A549 (cell line): Measurements from ENCODE around the gene GSTA1. TPM values are rescaled to one million over a fixed set of nuclear protein-coding genes. Genes with fewer than 3 reads are reported as not detected.
"Not testable (repeated sequence)": the region's sequence is repeated elsewhere in the genome, so short reads cannot be mapped to it uniquely, and the experiment has no call there.

Source experiments
- ATAC-seq, 2 experiments: fragments of 200-7000 bp in 1 of 2; fragments of >200 bp in 1 of 2; cut with Nextera tagmentation in 1 of 2; cut with Tn5 transposase in 1 of 2; 3 replicates each; pipeline versions ENCODE4 v1.8.0 to v1.9.1; 2018 to 2020; ENCODE audit warnings: mild to moderate bottlenecking in 1 of 2, moderate library complexity in 1 of 2
- CTCF ChIA-PET: fragments of 300-600 bp; sonication (Branson Sonifier 250); formaldehyde crosslinking; extraction: SDS; loops from one replicate; lab custom pipeline; 2021; ENCODE audit warnings: antibody characterized with exemption, inconsistent platforms; lab: Yijun Ruan, JAX
- POLR2A ChIA-PET: fragments of 350-600 bp; formaldehyde crosslinking; extraction: SDS; loops from one replicate; lab custom pipeline; 2021; ENCODE audit warnings: antibody characterized with exemption, inconsistent platforms; lab: Yijun Ruan, JAX
- DNase-seq, 2 experiments: peaks; one replicate each; pipeline versions ENCODE4 v3.0.0 to v3.0.0-alpha.2; 2011 to 2016; ENCODE audit warnings: low read depth in 1 of 2, low spot score in 1 of 2
- FAIRE-seq: peaks from 2 replicates; lab custom pipeline; 2011; peaks lifted over from hg19 to GRCh38; lab: Jason Lieb, UNC
- H3K27ac ChIP-seq, 2 experiments: fragments of >200 bp; sonication (Bioruptor Twin); formaldehyde crosslinking; 3 replicates each; pipeline ENCODE4 v1.5.1; 2016 to 2017
- H3K4me1 ChIP-seq: fragments of >200 bp; sonication (Bioruptor Twin); formaldehyde crosslinking; 3 replicates; pipeline ENCODE4 v1.6.1; 2016
- H3K4me2 ChIP-seq: fragments of >200 bp; sonication (Bioruptor Twin); formaldehyde crosslinking; 3 replicates; pipeline ENCODE4 v1.6.1; 2016
- H3K4me3 ChIP-seq: fragments of >200 bp; sonication (Bioruptor Twin); formaldehyde crosslinking; 3 replicates; pipeline ENCODE4 v1.5.1; 2016
- H3K9me3 ChIP-seq: fragments of >200 bp; sonication (Bioruptor Twin); formaldehyde crosslinking; 3 replicates; pipeline ENCODE4 v1.6.1; 2016
- CBX8 ChIP-seq: fragments of 200-600 bp; sonication (generic); IDR thresholded peaks from 2 replicates; pipeline ENCODE4 v1.6.1; 2016
- ESRRA ChIP-seq: fragments of 150-350 bp; IDR thresholded peaks from 2 replicates; pipeline ENCODE4 v1.6.1; 2014; ENCODE audit warnings: mild to moderate bottlenecking, low read length, borderline replicate concordance
- FOXS1 ChIP-seq: fragments of 250-450 bp; sonication (Bioruptor Pico); IDR thresholded peaks from 2 replicates; pipeline ENCODE4 v1.5.0; 2020; ENCODE audit warnings: mild to moderate bottlenecking, moderate library complexity
- HDAC2 ChIP-seq: fragments of 200-600 bp; sonication (generic); IDR thresholded peaks from 2 replicates; pipeline ENCODE4 v1.6.1; 2016
- HOXA7 ChIP-seq: fragments of 250-450 bp; sonication (Bioruptor Pico); IDR thresholded peaks from 2 replicates; pipeline ENCODE4 v1.5.0; 2020; ENCODE audit warnings: mild to moderate bottlenecking, moderate library complexity
- HOXB13 ChIP-seq: fragments of 250-450 bp; sonication (Bioruptor Pico); IDR thresholded peaks from 2 replicates; pipeline ENCODE4 v1.5.0; 2020; ENCODE audit warnings: low read depth, mild to moderate bottlenecking, moderate library complexity
- JUNB ChIP-seq: fragments of >200 bp; sonication (Bioruptor Twin); formaldehyde crosslinking; IDR thresholded peaks from 2 replicates; pipeline ENCODE4 v1.6.1; 2016
- KDM5A ChIP-seq: fragments of 200-600 bp; sonication (generic); IDR thresholded peaks from 2 replicates; pipeline ENCODE4 v1.6.1; 2016; ENCODE audit warnings: antibody characterized with exemption, mild to moderate bottlenecking
- MAFK ChIP-seq: fragments of 450-650 bp; IDR thresholded peaks from 2 replicates; pipeline ENCODE4 v1.6.1; 2014; ENCODE audit not compliant: partially characterized antibody
- NR3C1 ChIP-seq: fragments of >200 bp; sonication (Bioruptor Twin); formaldehyde crosslinking; IDR thresholded peaks from 3 replicates; pipeline ENCODE4 v1.6.1; 2017
- PHF8 ChIP-seq: fragments of 200-600 bp; sonication (generic); IDR thresholded peaks from 2 replicates; pipeline ENCODE4 v1.6.1; 2016; ENCODE audit warnings: low read depth, mild to moderate bottlenecking, antibody characterized with exemption, moderate library complexity, borderline replicate concordance
- POLR2AphosphoS2 ChIP-seq: conservative IDR thresholded peaks from 2 replicates; pipeline ENCODE4 v1.6.1; 2012; ENCODE audit warnings: low read length, improper control_type of control experiment, inconsistent platforms
- RFX5 ChIP-seq: fragments of 450-650 bp; IDR thresholded peaks from 2 replicates; pipeline ENCODE4 v1.7.1; 2014; ENCODE audit warnings: antibody characterized with exemption, mild to moderate bottlenecking, moderate library complexity
- RNF2 ChIP-seq: fragments of 200-600 bp; sonication (generic); IDR thresholded peaks from 2 replicates; pipeline ENCODE4 v1.6.1; 2016; ENCODE audit warnings: low read depth, mild to moderate bottlenecking, antibody characterized with exemption, moderate library complexity, borderline replicate concordance
- TP53 ChIP-seq: fragments of 250-450 bp; sonication (Bioruptor Pico); IDR thresholded peaks from 2 replicates; pipeline ENCODE4 v1.5.0; 2021; ENCODE audit warnings: mild to moderate bottlenecking, moderate library complexity
- ZC3H11A ChIP-seq: fragments of 450-650 bp; IDR thresholded peaks from 2 replicates; pipeline ENCODE4 v1.6.1; 2014; ENCODE audit warnings: antibody characterized with exemption, mild to moderate bottlenecking
- WGBS: methylation state at CpG from one replicate; pipeline ENCODE4 v1.1.6; 2017; ENCODE audit errors: missing lambda C conversion rate; 5-methylcytosine and 5-hydroxymethylcytosine counted together
- polyA plus RNA-seq, 4 experiments: library from polyadenylated mRNA; depleted of rRNA in 3 of 4; stranded (reverse); fragments of >200 nt; fragmentation: RNase III in 1 of 4; extraction: RNeasy Plus Mini Kit Qiagen cat#74134 plus additional on column Dnase treatment in 1 of 4; gene quantifications; 2 replicates in 3 of 4; 3 replicates in 1 of 4; pipeline ENCODE4 v1.2.3, GENCODE V29; 2011 to 2017
- TF ChIP-seq, protein P1 (sequence below): fragments of 250-450 bp; sonication (Bioruptor Pico); IDR thresholded peaks from 2 replicates; pipeline ENCODE4 v1.5.0; 2020; ENCODE audit warnings: low read depth, mild to moderate bottlenecking, moderate library complexity
- TF ChIP-seq, protein P2 (sequence below): fragments of 450-650 bp; IDR thresholded peaks from 2 replicates; pipeline ENCODE4 v1.6.1; 2014; ENCODE audit warnings: antibody characterized with exemption
- TF ChIP-seq, protein P3 (sequence below): fragments of >200 bp; sonication (Bioruptor Twin); formaldehyde crosslinking; IDR thresholded peaks from 3 replicates; pipeline ENCODE4 v1.5.1; 2016

GSTA1 gene
- polyA plus RNA-seq, 2 of the 4 experiments (the other 2 are of a cell fraction): 0.93 TPM; not detected in 1

DNA sequence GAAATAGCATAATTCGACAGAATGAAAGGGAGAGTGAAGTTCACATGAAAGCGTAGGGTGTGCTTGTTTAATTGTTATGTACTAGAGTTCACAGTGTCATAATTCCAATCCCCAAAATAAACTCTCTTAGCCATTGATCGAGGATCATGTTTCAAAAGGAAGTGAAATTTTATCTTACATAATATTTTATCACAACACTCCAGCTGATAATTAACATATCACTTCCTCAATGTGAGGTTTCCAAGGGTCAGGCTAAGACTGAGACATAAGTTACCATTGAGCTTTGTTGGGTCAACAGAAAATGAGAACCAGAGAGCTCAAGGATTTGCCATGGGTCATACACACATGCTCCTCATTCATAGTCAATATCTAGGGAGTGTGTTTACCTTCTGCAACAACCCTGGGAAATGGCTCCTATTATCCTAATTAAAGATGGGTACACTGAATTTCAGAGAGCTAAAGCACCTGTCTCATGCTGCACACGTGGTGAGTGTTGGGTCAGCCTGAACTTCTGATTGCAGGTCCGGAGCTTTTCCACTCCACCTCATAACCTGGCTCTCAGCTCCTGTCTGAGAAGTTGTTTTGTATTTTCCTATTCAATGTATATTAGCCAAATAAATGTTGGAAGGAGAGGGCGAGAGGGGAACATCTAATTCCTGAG lies 43.4 kb downstream of the GSTA1 start (continued):
- TF ChIP-seq, protein P1, sequence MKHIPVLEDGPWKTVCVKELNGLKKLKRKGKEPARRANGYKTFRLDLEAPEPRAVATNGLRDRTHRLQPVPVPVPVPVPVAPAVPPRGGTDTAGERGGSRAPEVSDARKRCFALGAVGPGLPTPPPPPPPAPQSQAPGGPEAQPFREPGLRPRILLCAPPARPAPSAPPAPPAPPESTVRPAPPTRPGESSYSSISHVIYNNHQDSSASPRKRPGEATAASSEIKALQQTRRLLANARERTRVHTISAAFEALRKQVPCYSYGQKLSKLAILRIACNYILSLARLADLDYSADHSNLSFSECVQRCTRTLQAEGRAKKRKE (CRISPR knock-in tag): no peak

DNA sequence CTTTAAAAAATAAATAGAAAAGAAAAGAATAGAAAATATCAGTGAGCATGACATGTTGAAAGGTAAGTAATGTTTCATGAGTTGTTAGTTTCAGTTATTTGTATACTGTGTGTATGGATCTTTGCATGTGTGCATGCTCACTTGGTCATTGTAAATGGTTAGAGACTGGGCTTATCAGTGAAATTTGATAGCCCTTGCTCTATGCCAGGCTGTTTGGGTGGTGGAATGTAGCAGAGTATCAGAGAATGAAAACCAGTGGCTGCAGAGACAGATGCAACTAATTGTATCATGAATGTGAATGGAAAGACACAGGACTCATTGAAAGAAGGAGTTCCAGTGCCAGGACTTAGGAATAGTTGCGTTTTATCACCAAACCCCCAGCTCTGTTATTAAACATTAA lies 44.5 kb downstream of the GSTA1 start:
- H3K4me2 ChIP-seq: no peak overlapping the region
- H3K9me3 ChIP-seq: no peaks in the 10 kb centered on the region
- no peak for ATAC-seq
- no peak overlapping the region for H3K27ac ChIP-seq
- WGBS: 91% methylated on average over 1 of the region's 1 CpG
- no peak overlapping the region for H3K4me3 ChIP-seq
- POLR2A ChIA-PET: no interaction called here
- no peak for FAIRE-seq
- H3K4me1 ChIP-seq: no peaks in the 10 kb centered on the region
- TF ChIP-seq NR3C1 (no peak), RNF2 (no peak), KDM5A (no peak), ESRRA (no peak), FOXS1 (no peak), POLR2AphosphoS2 (no peak), TP53 (CRISPR knock-in tag) (no peak), JUNB (no peak), RFX5 (no peak), HOXA7 (no peak), PHF8 (no peak), HDAC2 (no peak), HOXB13 (no peak), MAFK (no peak), ZC3H11A (no peak), CBX8 (no peak)
- TF ChIP-seq, protein P2, sequence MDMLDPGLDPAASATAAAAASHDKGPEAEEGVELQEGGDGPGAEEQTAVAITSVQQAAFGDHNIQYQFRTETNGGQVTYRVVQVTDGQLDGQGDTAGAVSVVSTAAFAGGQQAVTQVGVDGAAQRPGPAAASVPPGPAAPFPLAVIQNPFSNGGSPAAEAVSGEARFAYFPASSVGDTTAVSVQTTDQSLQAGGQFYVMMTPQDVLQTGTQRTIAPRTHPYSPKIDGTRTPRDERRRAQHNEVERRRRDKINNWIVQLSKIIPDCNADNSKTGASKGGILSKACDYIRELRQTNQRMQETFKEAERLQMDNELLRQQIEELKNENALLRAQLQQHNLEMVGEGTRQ: no peak
- TF ChIP-seq, protein P3, sequence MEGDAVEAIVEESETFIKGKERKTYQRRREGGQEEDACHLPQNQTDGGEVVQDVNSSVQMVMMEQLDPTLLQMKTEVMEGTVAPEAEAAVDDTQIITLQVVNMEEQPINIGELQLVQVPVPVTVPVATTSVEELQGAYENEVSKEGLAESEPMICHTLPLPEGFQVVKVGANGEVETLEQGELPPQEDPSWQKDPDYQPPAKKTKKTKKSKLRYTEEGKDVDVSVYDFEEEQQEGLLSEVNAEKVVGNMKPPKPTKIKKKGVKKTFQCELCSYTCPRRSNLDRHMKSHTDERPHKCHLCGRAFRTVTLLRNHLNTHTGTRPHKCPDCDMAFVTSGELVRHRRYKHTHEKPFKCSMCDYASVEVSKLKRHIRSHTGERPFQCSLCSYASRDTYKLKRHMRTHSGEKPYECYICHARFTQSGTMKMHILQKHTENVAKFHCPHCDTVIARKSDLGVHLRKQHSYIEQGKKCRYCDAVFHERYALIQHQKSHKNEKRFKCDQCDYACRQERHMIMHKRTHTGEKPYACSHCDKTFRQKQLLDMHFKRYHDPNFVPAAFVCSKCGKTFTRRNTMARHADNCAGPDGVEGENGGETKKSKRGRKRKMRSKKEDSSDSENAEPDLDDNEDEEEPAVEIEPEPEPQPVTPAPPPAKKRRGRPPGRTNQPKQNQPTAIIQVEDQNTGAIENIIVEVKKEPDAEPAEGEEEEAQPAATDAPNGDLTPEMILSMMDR: no peak
- TF ChIP-seq, all 56 proteins: peak for 0
- no peak for DNase-seq
- CTCF ChIA-PET: no interaction called here

DNA sequence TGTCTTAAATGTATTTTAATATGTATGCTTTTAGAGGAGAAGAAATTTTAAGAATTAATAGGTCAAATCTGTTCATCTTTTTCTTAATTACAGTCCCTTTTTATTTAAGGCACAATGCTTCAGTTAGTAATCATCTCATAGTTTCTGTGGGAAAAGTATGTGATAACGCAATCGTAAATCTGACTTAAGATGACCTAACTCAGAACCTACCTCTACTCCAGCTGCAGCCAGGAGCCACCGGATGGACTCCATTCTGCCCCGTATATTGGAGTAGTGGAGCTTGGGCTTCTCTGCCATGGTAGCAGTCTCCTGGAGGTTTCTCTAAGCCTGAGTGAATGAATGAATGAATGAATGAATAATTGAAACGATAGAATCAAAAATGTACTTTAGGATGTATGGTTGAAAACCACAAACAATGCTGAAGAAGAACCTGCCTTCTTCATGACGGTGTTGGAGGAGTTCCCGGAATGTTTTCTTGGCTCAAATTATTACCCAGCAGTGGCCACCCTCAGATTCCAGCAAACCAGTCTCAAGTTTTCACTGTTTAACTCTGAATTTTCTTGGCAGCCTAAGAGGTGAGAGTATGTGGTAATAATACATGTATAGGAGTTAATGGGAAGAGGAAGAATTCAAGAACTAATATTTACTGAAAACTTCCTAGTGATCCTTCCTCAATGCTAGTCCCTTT lies 45.8 kb downstream of the GSTA1 start:
- H3K4me1 ChIP-seq, DNase-seq, FAIRE-seq, H3K9me3 ChIP-seq, H3K27ac ChIP-seq, H3K4me2 ChIP-seq, ATAC-seq, POLR2A ChIA-PET, CTCF ChIA-PET, H3K4me3 ChIP-seq: not testable (repeated sequence)
- WGBS: 76% methylated on average over 7 of the region's 7 CpGs
